ENCODE measurements around the gene STRBP. TPM values are rescaled to one million over a fixed set of nuclear protein-coding genes. Genes with fewer than 3 reads are reported as not detected.
A peak's percentile ranks its signal among the peaks of the same experiment; 100 is the strongest.

STRBP gene
- total RNA-seq, 1 experiment from 2014 or later = 74.0 TPM

GRCh38 chr9:123108976-123109375, 159.4 kb downstream of the STRBP start:
- Histone ChIP-seq H3K9me3 (ENCODE audit: control insufficient read depth, low read depth, low read length) (no peaks in the 10 kb centered on the region), H3K4me2 (ENCODE audit: insufficient read depth, insufficient read length, low read length) (no peak overlapping the region), H3K27me3 (ENCODE audit: insufficient read depth, low read length) (no peaks in the 10 kb centered on the region), H3K23me2 (ENCODE audit: insufficient read length, low read depth, low read length, poor library complexity, severe bottlenecking) (no peaks in the 10 kb centered on the region), H3K27ac (ENCODE audit: insufficient read length, low read depth, low read length) (no peak overlapping the region), H3K79me2 (ENCODE audit: insufficient read depth, low read length) (no peaks in the 10 kb centered on the region), H2BK20ac (ENCODE audit: low read depth, low read length, poor library complexity, severe bottlenecking) (no peak overlapping the region), H4K20me1 (ENCODE audit: control insufficient read depth, insufficient read depth, insufficient read length) (peaks cover 2% of the 10 kb centered on the region), H3K14ac (ENCODE audit: insufficient read depth, low read length) (no peak overlapping the region), H3K56ac (ENCODE audit: insufficient read length, low read depth, low read length) (no peak overlapping the region), H4K8ac (replicated peaks; ENCODE audit: insufficient read length, low read depth, low read length) (no peak overlapping the region), H3K4ac (ENCODE audit: low read depth, low read length) (no peak overlapping the region), H3T11ph (ENCODE audit: low read length) (no peak overlapping the region), H4K5ac (ENCODE audit: insufficient read length, low read depth, low read length) (no peak overlapping the region), H2BK15ac (ENCODE audit: low read depth, low read length) (no peak overlapping the region), H2AK5ac (ENCODE audit: insufficient read length, low read length) (no peak overlapping the region), H3K23ac (ENCODE audit: insufficient read length, low read depth, low read length) (no peak overlapping the region), H2BK120ac (ENCODE audit: low read depth, low read length, poor library complexity, severe bottlenecking) (no peak overlapping the region), H2BK12ac (ENCODE audit: insufficient read length, low read depth, low read length) (no peak overlapping the region), H2AFZ (ENCODE audit: low read length) (no peak overlapping the region), H4K91ac (ENCODE audit: insufficient read length, low read depth, low read length) (no peak overlapping the region), H2BK5ac (ENCODE audit: insufficient read length, low read length) (no peak overlapping the region), H3K9ac (ENCODE audit: extremely low read depth, insufficient read length, low read length) (no peak overlapping the region), H3K18ac (ENCODE audit: insufficient read length, low read depth, low read length) (no peak overlapping the region), H3K79me1 (ENCODE audit: insufficient read depth, low read depth, low read length, poor library complexity, severe bottlenecking) (no peaks in the 10 kb centered on the region), H3K4me1 (ENCODE audit: insufficient read depth, low read length) (no peaks in the 10 kb centered on the region)
- TF ChIP-seq, protein P1, sequence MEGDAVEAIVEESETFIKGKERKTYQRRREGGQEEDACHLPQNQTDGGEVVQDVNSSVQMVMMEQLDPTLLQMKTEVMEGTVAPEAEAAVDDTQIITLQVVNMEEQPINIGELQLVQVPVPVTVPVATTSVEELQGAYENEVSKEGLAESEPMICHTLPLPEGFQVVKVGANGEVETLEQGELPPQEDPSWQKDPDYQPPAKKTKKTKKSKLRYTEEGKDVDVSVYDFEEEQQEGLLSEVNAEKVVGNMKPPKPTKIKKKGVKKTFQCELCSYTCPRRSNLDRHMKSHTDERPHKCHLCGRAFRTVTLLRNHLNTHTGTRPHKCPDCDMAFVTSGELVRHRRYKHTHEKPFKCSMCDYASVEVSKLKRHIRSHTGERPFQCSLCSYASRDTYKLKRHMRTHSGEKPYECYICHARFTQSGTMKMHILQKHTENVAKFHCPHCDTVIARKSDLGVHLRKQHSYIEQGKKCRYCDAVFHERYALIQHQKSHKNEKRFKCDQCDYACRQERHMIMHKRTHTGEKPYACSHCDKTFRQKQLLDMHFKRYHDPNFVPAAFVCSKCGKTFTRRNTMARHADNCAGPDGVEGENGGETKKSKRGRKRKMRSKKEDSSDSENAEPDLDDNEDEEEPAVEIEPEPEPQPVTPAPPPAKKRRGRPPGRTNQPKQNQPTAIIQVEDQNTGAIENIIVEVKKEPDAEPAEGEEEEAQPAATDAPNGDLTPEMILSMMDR (conservative IDR thresholded peaks at IDR 0.05) = no peak
- Mint-ChIP-seq H3K9me3 (no peaks in the 10 kb centered on the region), H3K27ac (peak overlapping the region in 1 of 3 experiments; percentile 25; a peak in 1 of 7 replicates), H3K4me1 (peaks cover 11 to 16% of the 10 kb centered on the region in 2 experiments), H3K4me3 (no peak overlapping the region), H3K36me3 (ENCODE audit: insufficient read depth in 1 of 3, low read depth in 3 of 3) (peaks cover 14 to 46% (median 20%) of the 10 kb centered on the region in 3 experiments; a peak in 6 of 7 replicates), H3K27me3 (ENCODE audit: low read depth) (no peaks in the 10 kb centered on the region; the same call in 1 of the 2 replicates)
- DNase-seq = no peak
- no CpG with 5 or more reads among the region's 9 CpGs for WGBS (ENCODE audit: extremely low coverage, insufficient read length, low lambda C conversion rate)
